Astrocyte of the spinal cord (primary cell): ENCODE data around the gene GABRR2.

ENCODE experiments used
- DNase-seq: peaks from one replicate; pipeline ENCODE4 v3.0.0; 2011; ENCODE audit warnings: low read depth, low spot score
- H3K4me3 ChIP-seq: 2 replicates; pipeline ENCODE4 v1.5.1; 2011; ENCODE audit warnings: low read depth, mild to moderate bottlenecking, low read length, moderate library complexity
- CTCF ChIP-seq: IDR thresholded peaks from 2 replicates; pipeline ENCODE4 v1.5.1; 2012; ENCODE audit warnings: low read depth, mild to moderate bottlenecking, low read length, inconsistent platforms
- in situ Hi-C: cut with HindIII; loops from 2 replicates; pipeline ENCODE4 v1.10.0; 2017; ENCODE audit warnings: low sequenced_read_pairs

Gene GABRR2

GRCh38 chr6:89278956-89279355 is 36.1 kb downstream of the GABRR2 start:
- in situ Hi-C loops: no loop called here
- no peak overlapping the region for H3K4me3 ChIP-seq
- TF ChIP-seq CTCF: no peak
- DNase-seq: no peak

- in situ Hi-C loops: no loop called here
- H3K4me3 ChIP-seq: no peak overlapping the region
- TF ChIP-seq CTCF: no peak
- no peak for DNase-seq
Measured at GRCh38 chr6:89275900-89276299, 39.2 kb downstream of the GABRR2 start.

GRCh38 chr6:89273816-89274215 is 41.3 kb downstream of the GABRR2 start:
- TF ChIP-seq CTCF: no peak
- DNase-seq: no peak
- H3K4me3 ChIP-seq: no peak overlapping the region
- in situ Hi-C loops: no loop called here

GRCh38 chr6:89272596-89272995 is 42.5 kb downstream of the GABRR2 start:
- no peak for DNase-seq
- in situ Hi-C loops: no loop called here
- no peak overlapping the region for H3K4me3 ChIP-seq
- no peak for TF ChIP-seq CTCF

GRCh38 chr6:89270951-89271721 is 44.0 kb downstream of the GABRR2 start:
- in situ Hi-C loops: no loop called here
- TF ChIP-seq CTCF: no peak
- no peak overlapping the region for H3K4me3 ChIP-seq
- DNase-seq: no peak

- in situ Hi-C loops: no loop called here
- TF ChIP-seq CTCF: no peak
Measured at GRCh38 chr6:89269981-89270380, 45.1 kb downstream of the GABRR2 start.

More at GRCh38 chr6:89269981-89270380, 45.1 kb downstream of the GABRR2 start:
- DNase-seq: no peak
- H3K4me3 ChIP-seq: no peak overlapping the region
